Activated naive CD8-positive, alpha-beta T cell treated with anti-CD3 and anti-CD28 coated beads, Interleukin-2, amount 50 U/mL, for 16 hours (primary cell): ENCODE measurements around the gene SNRPD3.
"Not testable (repeated sequence)": the region's sequence is repeated elsewhere in the genome, so short reads cannot be mapped to it uniquely, and the experiment has no call there.

Experiments used
- DNase-seq: peaks from one replicate; pipeline ENCODE4 v3.0.0-alpha.2; 2020; ENCODE audit warnings: low read depth, low spot score

Gene SNRPD3

GRCh38 chr22:24592058-24592850 is 36.5 kb downstream of the SNRPD3 start:
- no peak for DNase-seq

GRCh38 chr22:24592851-24593558 is 37.2 kb downstream of the SNRPD3 start, which contains the start of gene LRRC75B:
Gene LRRC75B (minus strand): TSS chr22:24593073. CDS start chr22:24593039, 34 bp downstream.
- no peak for DNase-seq

GRCh38 chr22:24593559-24593835 is 37.7 kb downstream of the SNRPD3 start:
- DNase-seq: not testable (repeated sequence)

- DNase-seq: no peak
Measured at GRCh38 chr22:24593836-24594568, 38.2 kb downstream of the SNRPD3 start.

- DNase-seq: no peak
Measured at GRCh38 chr22:24594569-24595120, 38.8 kb downstream of the SNRPD3 start.

GRCh38 chr22:24595228-24595627 is 39.4 kb downstream of the SNRPD3 start:
- DNase-seq: no peak

- DNase-seq: no peak
Measured at GRCh38 chr22:24595863-24596262, 40.1 kb downstream of the SNRPD3 start.

- DNase-seq: not testable (repeated sequence)
Measured at GRCh38 chr22:24597076-24597475, 41.3 kb downstream of the SNRPD3 start.

GRCh38 chr22:24599514-24599913 is 43.7 kb downstream of the SNRPD3 start:
- DNase-seq: no peak

- not testable (repeated sequence) for DNase-seq
Measured at GRCh38 chr22:24599958-24600715, 44.3 kb downstream of the SNRPD3 start.

- DNase-seq: no peak
Measured at GRCh38 chr22:24601217-24602104, 45.7 kb downstream of the SNRPD3 start.

GRCh38 chr22:24602105-24602749 is 46.4 kb downstream of the SNRPD3 start:
- not testable (repeated sequence) for DNase-seq

GRCh38 chr22:24602847-24603769 is 47.3 kb downstream of the SNRPD3 start, which contains the start of gene GGT1:
Gene GGT1 (plus strand): TSS chr22:24603193. CDS start chr22:24611082, 7,889 bp downstream.
- DNase-seq: not testable (repeated sequence)

- DNase-seq: not testable (repeated sequence)
Measured at GRCh38 chr22:24603770-24604629, 48.2 kb downstream of the SNRPD3 start.

- not testable (repeated sequence) for DNase-seq
Measured at GRCh38 chr22:24606340-24606739, 50.5 kb downstream of the SNRPD3 start.

- peak; percentile 10 for DNase-seq
Measured at GRCh38 chr22:24607429-24607983, 51.7 kb downstream of the SNRPD3 start.

GRCh38 chr22:24608327-24608726 is 52.5 kb downstream of the SNRPD3 start:
- not testable (repeated sequence) for DNase-seq
